Stomach (tissue), 4 donors: ENCODE measurements around the gene ZMIZ1.

Experiments
- CTCF ChIP-seq, 7 experiments: fragments of 450-650 bp in 4 of 7; fragments of 200-600 bp in 3 of 7; sonication (generic) in 3 of 7; IDR thresholded peaks; one replicate each; pipeline ENCODE4 v1.5.1; 2016 to 2019; ENCODE audit warnings: antibody characterized with exemption in 7 of 7, control low read depth in 2 of 7, mild to moderate bottlenecking in 1 of 7
- EP300 ChIP-seq: sonication (generic); formaldehyde crosslinking; IDR thresholded peaks from one replicate; pipeline ENCODE4 v1.6.1; 2017; ENCODE audit warnings: antibody characterized with exemption
- POLR2A ChIP-seq, 4 donors: fragments of 450-650 bp; IDR thresholded peaks; one replicate each; pipeline ENCODE4 v1.6.1; 2016; ENCODE audit warnings: antibody characterized with exemption in 4 of 4, control low read depth in 2 of 4, mild to moderate bottlenecking in 1 of 4, moderate library complexity in 1 of 4
- POLR2AphosphoS5 ChIP-seq, 3 donors: sonication (generic); formaldehyde crosslinking; IDR thresholded peaks; one replicate each; pipeline ENCODE4 v1.6.1; 2016; ENCODE audit warnings: antibody characterized with exemption in 3 of 3

GRCh38 chr10:79266084-79266483, 197.3 kb downstream of the ZMIZ1 start:
- no peak for TF ChIP-seq CTCF (IDR thresholded peaks at IDR 0.05)
- no peak for TF ChIP-seq POLR2AphosphoS5 (IDR thresholded peaks at IDR 0.05)
- TF ChIP-seq EP300: no peak
- no peak for TF ChIP-seq POLR2A (IDR thresholded peaks at IDR 0.05)
